Right atrium auricular region (tissue), 2 donors: ENCODE measurements around the gene NINL. TPM values are rescaled to one million over a fixed set of nuclear protein-coding genes. Genes with fewer than 3 reads are reported as not detected.

Experiments used
- DNase-seq: peaks from one replicate; pipeline ENCODE4 v3.0.0-alpha.2; 2019; ENCODE audit warnings: low spot score
- H3K27ac ChIP-seq, 2 donors: fragments of 200-600 bp; sonication (generic); 1 replicate in 1 of 2; 2 replicates in 1 of 2; pipeline ENCODE4 v1.5.1; 2016 to 2019
- H3K27me3 ChIP-seq, 2 donors: fragments of 200-600 bp; sonication (generic); one replicate each; pipeline versions ENCODE4 v1.5.1 to v1.6.0; 2017 to 2019
- H3K36me3 ChIP-seq: fragments of 200-600 bp; sonication (generic); one replicate; pipeline ENCODE4 v1.5.1; 2016
- H3K4me1 ChIP-seq, 2 donors: fragments of 200-600 bp; sonication (generic); one replicate each; pipeline versions ENCODE4 v1.5.1 to v1.6.0; 2017 to 2019
- H3K4me3 ChIP-seq, 2 donors: fragments of 200-600 bp; sonication (generic); 1 replicate in 1 of 2; 2 replicates in 1 of 2; pipeline ENCODE4 v1.5.1; 2017 to 2019; ENCODE audit warnings: mild to moderate bottlenecking in 1 of 2, moderate library complexity in 1 of 2
- H3K9me3 ChIP-seq, 2 donors: fragments of 200-600 bp; sonication (generic); one replicate each; pipeline ENCODE4 v1.5.1; 2019
- CTCF ChIP-seq, 2 donors: fragments of 200-600 bp; sonication (generic); IDR thresholded peaks; one replicate each; pipeline ENCODE4 v1.5.1; 2019; ENCODE audit warnings: antibody characterized with exemption in 2 of 2
- total RNA-seq, 2 donors: library from RNA; depleted of rRNA; stranded (reverse); fragments of >200 nt; gene quantifications; one replicate each; pipeline ENCODE4 v1.1.0, GENCODE V29; 2016

The NINL gene
- total RNA-seq, 2 donors from 2014 or later, result 3.7 to 4.8 TPM

- no peak for TF ChIP-seq CTCF (IDR thresholded peaks at IDR 0.05)
- Histone ChIP-seq H3K4me3 (no peak overlapping the region), H3K9me3 (no peaks in the 10 kb centered on the region), H3K4me1 (peaks cover 0 to 5% of the 10 kb centered on the region in 2 donors), H3K36me3 (peaks cover 3% of the 10 kb centered on the region), H3K27ac (no peak overlapping the region), H3K27me3 (no peaks in the 10 kb centered on the region)
- no peak for DNase-seq
These were observed 99.5 kb downstream of the NINL start for GRCh38 chr20:25485872-25486271.

- H3K27ac ChIP-seq, result no peak overlapping the region
- H3K27me3 ChIP-seq, result no peaks in the 10 kb centered on the region
- no peak for DNase-seq
- peaks cover 3% of the 10 kb centered on the region for H3K36me3 ChIP-seq
- H3K4me3 ChIP-seq, result no peak overlapping the region
- no peaks in the 10 kb centered on the region for H3K9me3 ChIP-seq
- H3K4me1 ChIP-seq, result peaks cover 0 to 12% of the 10 kb centered on the region in 2 donors
- TF ChIP-seq CTCF (IDR thresholded peaks at IDR 0.05), result no peak
These were observed 100.3 kb downstream of the NINL start for GRCh38 chr20:25484911-25485511.

- no peak for DNase-seq
- no peak for TF ChIP-seq CTCF (IDR thresholded peaks at IDR 0.05)
- H3K4me3 ChIP-seq, result no peak overlapping the region
- no peaks in the 10 kb centered on the region for H3K27me3 ChIP-seq
- H3K27ac ChIP-seq, result no peak overlapping the region
- peaks cover 3% of the 10 kb centered on the region for H3K36me3 ChIP-seq
- H3K9me3 ChIP-seq, result no peaks in the 10 kb centered on the region
- peaks cover 0 to 14% of the 10 kb centered on the region in 2 donors for H3K4me1 ChIP-seq
These were observed 101.0 kb downstream of the NINL start for GRCh38 chr20:25484224-25484846.

- H3K36me3 ChIP-seq, result peaks cover 3% of the 10 kb centered on the region
These were observed 101.7 kb downstream of the NINL start for GRCh38 chr20:25483431-25484132.

GRCh38 chr20:25481918-25482253 is 103.4 kb downstream of the NINL start:
- H3K36me3 ChIP-seq, result peaks cover 3% of the 10 kb centered on the region
- H3K4me3 ChIP-seq, result no peak overlapping the region
- H3K27ac ChIP-seq, result no peak overlapping the region
- no peak for DNase-seq
- TF ChIP-seq CTCF (IDR thresholded peaks at IDR 0.05), result no peak
- peaks cover 0 to 14% of the 10 kb centered on the region in 2 donors for H3K4me1 ChIP-seq
- no peaks in the 10 kb centered on the region for H3K27me3 ChIP-seq
- H3K9me3 ChIP-seq, result no peaks in the 10 kb centered on the region

More at GRCh38 chr20:25483431-25484132, 101.7 kb downstream of the NINL start:
- Histone ChIP-seq H3K9me3 (no peaks in the 10 kb centered on the region), H3K4me1 (peaks cover 0 to 14% of the 10 kb centered on the region in 2 donors), H3K27ac (no peak overlapping the region), H3K4me3 (no peak overlapping the region), H3K27me3 (no peaks in the 10 kb centered on the region)
- TF ChIP-seq CTCF (IDR thresholded peaks at IDR 0.05), result no peak
- DNase-seq, result no peak
